ENCODE data around the gene CCSER1. TPM values are rescaled to one million over a fixed set of nuclear protein-coding genes. Genes with fewer than 3 reads are reported as not detected.

CCSER1 gene
- total and polyA plus RNA-seq, 2 experiments from 2014 or later: 2.9 to 3.4 TPM

DNA sequence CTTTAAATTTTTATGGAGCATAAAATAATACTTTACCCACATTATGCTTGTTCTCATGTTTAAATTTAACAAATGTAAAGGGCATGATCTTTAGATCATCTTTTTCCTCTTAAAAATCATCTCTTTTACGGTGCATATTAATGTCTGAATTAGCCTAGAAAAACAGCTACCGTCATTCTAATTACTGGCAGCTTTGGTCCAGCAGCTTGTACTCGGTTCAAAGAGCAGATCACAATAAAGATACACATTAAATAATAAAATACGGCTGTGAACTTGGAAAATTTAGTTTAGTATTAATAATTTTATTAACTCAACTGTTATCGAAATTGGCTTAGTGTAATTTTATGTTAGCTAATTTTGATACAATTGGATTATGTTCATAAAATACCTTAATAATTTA is 19.1 kb downstream of the CCSER1 start:
- H3K27me3 ChIP-seq (ENCODE audit: insufficient read depth): no peaks in the 10 kb centered on the region
- H3K4me1 Mint-ChIP-seq: peaks cover 10% of the 10 kb centered on the region; the same call in 2 of the 3 replicates
- no peak overlapping the region for H3K4me2 ChIP-seq
- ATAC-seq (no peak), DNase-seq (ENCODE audit: low spot score) (no peak)
- no peaks in the 10 kb centered on the region for H3K9me3 Mint-ChIP-seq
- no peak overlapping the region for H2AFZ ChIP-seq
- peaks cover 2% of the 10 kb centered on the region for H3K27me3 Mint-ChIP-seq (ENCODE audit: insufficient read depth, low read depth, poor library complexity)
- H3K4me3 ChIP-seq: no peak overlapping the region
- no peaks in the 10 kb centered on the region for H3F3A ChIP-seq (replicated peaks; ENCODE audit: low read depth)
- no peaks in the 10 kb centered on the region for H4K20me1 ChIP-seq (replicated peaks; ENCODE audit: insufficient read depth)
- H3K27ac ChIP-seq (ENCODE audit: low read depth): no peak overlapping the region
- H3K36me3 ChIP-seq (ENCODE audit: insufficient read depth): no peaks in the 10 kb centered on the region
- H3K27ac Mint-ChIP-seq: no peak overlapping the region
- TF ChIP-seq ZNF462 (CRISPR knock-in tag; IDR thresholded peaks at IDR 0.05): no peak
- TF ChIP-seq NANOG (IDR thresholded peaks at IDR 0.05; ENCODE audit: borderline replicate concordance): no peak
- no peak for TF ChIP-seq ZNF114 (CRISPR knock-in tag; IDR thresholded peaks at IDR 0.05)
- TF ChIP-seq, protein P1, sequence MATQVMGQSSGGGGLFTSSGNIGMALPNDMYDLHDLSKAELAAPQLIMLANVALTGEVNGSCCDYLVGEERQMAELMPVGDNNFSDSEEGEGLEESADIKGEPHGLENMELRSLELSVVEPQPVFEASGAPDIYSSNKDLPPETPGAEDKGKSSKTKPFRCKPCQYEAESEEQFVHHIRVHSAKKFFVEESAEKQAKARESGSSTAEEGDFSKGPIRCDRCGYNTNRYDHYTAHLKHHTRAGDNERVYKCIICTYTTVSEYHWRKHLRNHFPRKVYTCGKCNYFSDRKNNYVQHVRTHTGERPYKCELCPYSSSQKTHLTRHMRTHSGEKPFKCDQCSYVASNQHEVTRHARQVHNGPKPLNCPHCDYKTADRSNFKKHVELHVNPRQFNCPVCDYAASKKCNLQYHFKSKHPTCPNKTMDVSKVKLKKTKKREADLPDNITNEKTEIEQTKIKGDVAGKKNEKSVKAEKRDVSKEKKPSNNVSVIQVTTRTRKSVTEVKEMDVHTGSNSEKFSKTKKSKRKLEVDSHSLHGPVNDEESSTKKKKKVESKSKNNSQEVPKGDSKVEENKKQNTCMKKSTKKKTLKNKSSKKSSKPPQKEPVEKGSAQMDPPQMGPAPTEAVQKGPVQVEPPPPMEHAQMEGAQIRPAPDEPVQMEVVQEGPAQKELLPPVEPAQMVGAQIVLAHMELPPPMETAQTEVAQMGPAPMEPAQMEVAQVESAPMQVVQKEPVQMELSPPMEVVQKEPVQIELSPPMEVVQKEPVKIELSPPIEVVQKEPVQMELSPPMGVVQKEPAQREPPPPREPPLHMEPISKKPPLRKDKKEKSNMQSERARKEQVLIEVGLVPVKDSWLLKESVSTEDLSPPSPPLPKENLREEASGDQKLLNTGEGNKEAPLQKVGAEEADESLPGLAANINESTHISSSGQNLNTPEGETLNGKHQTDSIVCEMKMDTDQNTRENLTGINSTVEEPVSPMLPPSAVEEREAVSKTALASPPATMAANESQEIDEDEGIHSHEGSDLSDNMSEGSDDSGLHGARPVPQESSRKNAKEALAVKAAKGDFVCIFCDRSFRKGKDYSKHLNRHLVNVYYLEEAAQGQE (IDR thresholded peaks at IDR 0.05; ENCODE audit: unreplicated experiment): no peak
- no peak for TF ChIP-seq STAT1 (IDR thresholded peaks at IDR 0.05; ENCODE audit: unreplicated experiment)
- no peak for TF ChIP-seq JUNB (IDR thresholded peaks at IDR 0.05; ENCODE audit: unreplicated experiment)
- no peak for TF ChIP-seq POLR2AphosphoS5 (IDR thresholded peaks at IDR 0.05; ENCODE audit: low read depth)
- no peak for TF ChIP-seq CREB1 (CRISPR knock-in tag; IDR thresholded peaks at IDR 0.05; ENCODE audit: low read depth)
- TF ChIP-seq CTCF (conservative IDR thresholded peaks at IDR 0.05; ENCODE audit: low read depth in 2 of 2): no peak
- no peak overlapping the region for H3K4me3 Mint-ChIP-seq
- no peaks in the 10 kb centered on the region for H3K36me3 Mint-ChIP-seq (ENCODE audit: low read depth)
- no peaks in the 10 kb centered on the region for H3K79me2 ChIP-seq (replicated peaks; ENCODE audit: insufficient read depth)
- no peaks in the 10 kb centered on the region for H3K9me2 ChIP-seq (ENCODE audit: insufficient read depth)
- 0 out of 2 replicates have a peak, but pooled peaks cover 12% of the 10 kb centered on the region for H3K4me1 ChIP-seq (ENCODE audit: insufficient read depth)
